Effector memory CD8-positive, alpha-beta T cell (primary cell): ENCODE results near the gene S100A10.

ENCODE experiments used
- ATAC-seq: fragments of 150-1000 bp; cut with Tn5 transposase; replicated peaks from 2 replicates; pipeline ENCODE4 v1.10.0; 2021; ENCODE audit warnings: mild to moderate bottlenecking, moderate library complexity
- DNase-seq, 3 experiments: peaks; one replicate each; pipeline ENCODE4 v3.0.0; 2021
- H3K27ac Mint-ChIP-seq, 2 donors: one replicate each; pipeline ENCODE4 v1.8.0; 2022; ENCODE audit warnings: mild to moderate bottlenecking in 2 of 2, mixed read lengths in 2 of 2, moderate library complexity in 2 of 2
- H3K27me3 Mint-ChIP-seq, 2 donors: one replicate each; pipeline ENCODE4 v1.8.0; 2022; ENCODE audit warnings: mixed read lengths in 2 of 2
- H3K36me3 Mint-ChIP-seq: one replicate; pipeline ENCODE4 v1.8.0; 2022; ENCODE audit warnings: mild to moderate bottlenecking, moderate library complexity, mixed read lengths; ENCODE audit not compliant: insufficient read depth
- H3K4me1 Mint-ChIP-seq, 2 donors: one replicate each; pipeline ENCODE4 v1.8.0; 2022; ENCODE audit warnings: low read depth in 2 of 2, mixed read lengths in 2 of 2
- H3K4me3 Mint-ChIP-seq, 2 donors: one replicate each; pipeline ENCODE4 v1.8.0; 2022; ENCODE audit warnings: mild to moderate bottlenecking in 2 of 2, mixed read lengths in 2 of 2, moderate library complexity in 2 of 2
- H3K9me3 Mint-ChIP-seq, 2 donors: one replicate each; pipeline ENCODE4 v1.8.0; 2022; ENCODE audit warnings: mixed read lengths in 2 of 2

S100A10 gene

GRCh38 chr1:151940541-151940940, 53.1 kb downstream of the S100A10 start:
- H3K27ac Mint-ChIP-seq = peak overlapping the region in 1 of 2 donors; percentile 92
- H3K4me3 Mint-ChIP-seq = no peak overlapping the region
- ATAC-seq (no peak), DNase-seq (no peak)
- H3K27me3 Mint-ChIP-seq = no peaks in the 10 kb centered on the region
- H3K4me1 Mint-ChIP-seq = peaks cover 14 to 35% of the 10 kb centered on the region in 2 donors
- peaks cover 17% of the 10 kb centered on the region for H3K36me3 Mint-ChIP-seq
- H3K9me3 Mint-ChIP-seq = no peaks in the 10 kb centered on the region

- H3K27ac Mint-ChIP-seq = peak overlapping the region in 1 of 2 donors; percentile 4
- DNase-seq = no peak
- H3K36me3 Mint-ChIP-seq = peaks cover 9% of the 10 kb centered on the region
- ATAC-seq = no peak
- H3K4me3 Mint-ChIP-seq = no peak overlapping the region
- peaks cover 7 to 28% of the 10 kb centered on the region in 2 donors for H3K4me1 Mint-ChIP-seq
- H3K27me3 Mint-ChIP-seq = peaks cover 5 to 7% of the 10 kb centered on the region in 2 donors
- H3K9me3 Mint-ChIP-seq = no peaks in the 10 kb centered on the region
Observed at GRCh38 chr1:151939779-151940178, 53.9 kb downstream of the S100A10 start.

GRCh38 chr1:151939141-151939540, 54.5 kb downstream of the S100A10 start:
- H3K9me3 Mint-ChIP-seq = no peaks in the 10 kb centered on the region
- DNase-seq = no peak
- ATAC-seq = no peak
- H3K27me3 Mint-ChIP-seq = peaks cover 5 to 8% of the 10 kb centered on the region in 2 donors
- no peak overlapping the region for H3K4me3 Mint-ChIP-seq
- peak overlapping the region; percentile 4 to 5 for H3K27ac Mint-ChIP-seq
- peaks cover 3 to 23% of the 10 kb centered on the region in 2 donors for H3K4me1 Mint-ChIP-seq
- peaks cover 8% of the 10 kb centered on the region for H3K36me3 Mint-ChIP-seq

GRCh38 chr1:151936653-151937052, 57.0 kb downstream of the S100A10 start:
- H3K27me3 Mint-ChIP-seq = peaks cover 5 to 8% of the 10 kb centered on the region in 2 donors
- no peaks in the 10 kb centered on the region for H3K9me3 Mint-ChIP-seq
- no peak overlapping the region for H3K4me3 Mint-ChIP-seq
- DNase-seq (no peak), ATAC-seq (no peak)
- no peak overlapping the region for H3K27ac Mint-ChIP-seq
- peaks cover 5 to 17% of the 10 kb centered on the region in 2 donors for H3K4me1 Mint-ChIP-seq
- H3K36me3 Mint-ChIP-seq = peaks cover 8% of the 10 kb centered on the region

- DNase-seq = no peak
- Mint-ChIP-seq H3K4me3 (no peak overlapping the region), H3K4me1 (peaks cover 2 to 10% of the 10 kb centered on the region in 2 donors), H3K36me3 (peaks cover 3% of the 10 kb centered on the region), H3K27ac (no peak overlapping the region), H3K27me3 (peaks cover 5 to 8% of the 10 kb centered on the region in 2 donors), H3K9me3 (no peaks in the 10 kb centered on the region)
- no peak for ATAC-seq
Observed at GRCh38 chr1:151935894-151936602, 57.6 kb downstream of the S100A10 start.

GRCh38 chr1:151935154-151935553, 58.5 kb downstream of the S100A10 start:
- DNase-seq (no peak), ATAC-seq (no peak)
- Mint-ChIP-seq H3K4me3 (no peak overlapping the region), H3K9me3 (no peaks in the 10 kb centered on the region), H3K27ac (peak overlapping the region in 1 of 2 donors; percentile 62), H3K27me3 (peaks cover 5 to 8% of the 10 kb centered on the region in 2 donors), H3K4me1 (peaks cover 2 to 6% of the 10 kb centered on the region in 2 donors), H3K36me3 (peaks cover 2% of the 10 kb centered on the region)

- Mint-ChIP-seq H3K27ac (no peak overlapping the region), H3K36me3 (peaks cover 2% of the 10 kb centered on the region), H3K4me1 (peaks cover 2 to 6% of the 10 kb centered on the region in 2 donors), H3K27me3 (peaks cover 5 to 8% of the 10 kb centered on the region in 2 donors), H3K4me3 (no peak overlapping the region), H3K9me3 (no peaks in the 10 kb centered on the region)
- peak; percentile 55 to 64 (median 62) for DNase-seq
- peak; percentile 97 for ATAC-seq
Observed at GRCh38 chr1:151934048-151934493, 59.6 kb downstream of the S100A10 start.
